Measurements from ENCODE around the gene TPM3. TPM values are rescaled to one million over a fixed set of nuclear protein-coding genes. Genes with fewer than 3 reads are reported as not detected.

The TPM3 gene
- total and polyA plus RNA-seq, 10 of the 15 experiments (the other 5 are each of a cell fraction or from before 2014, with no cell fraction given), result 270 to 759 (median 505) TPM

- CTCF ChIA-PET, result interaction anchor here (0.6 kb wide), 1 partner anchor 116 kb away, joined by 5 read pairs; no protein-coding TSS in a partner anchor
- no peaks in the 10 kb centered on the region; the same call in 1 of the 2 replicates for H3K4me1 ChIP-seq (ENCODE audit: control insufficient read depth, insufficient read depth, low read length)
- DNase-seq (ENCODE audit: low read depth, low spot score), result no peak
- no peak overlapping the region for H3K4me2 ChIP-seq (ENCODE audit: control insufficient read depth, insufficient read depth)
- no peak for ATAC-seq
- H3K36me3 ChIP-seq (ENCODE audit: control insufficient read depth in 2 of 2, insufficient read depth in 2 of 2, low read length in 1 of 2), result no peaks in the 10 kb centered on the region
- POLR2A ChIA-PET, result no interaction called here
- RAD21 ChIA-PET (ENCODE audit: unreplicated experiment), result no interaction called here
- SMC1A ChIA-PET (ENCODE audit: uncharacterized antibody, unreplicated experiment), result interaction anchor here (0.6 kb wide), 1 partner anchor 219 kb away, joined by 3 read pairs; no protein-coding TSS in a partner anchor
- 93% methylated on average over 2 of the region's 2 CpGs for WGBS (ENCODE audit: insufficient coverage, insufficient replicate concordance, low lambda C conversion rate, missing lambda C conversion rate)
- no peak for FAIRE-seq
- H3K27me3 ChIP-seq (replicated peaks in 1 of 2; ENCODE audit: control insufficient read depth in 2 of 2, insufficient read depth in 2 of 2, low read length in 1 of 2), result no peaks in the 10 kb centered on the region
- intact Hi-C loops (cut with micrococcal nuclease; ENCODE audit: unreplicated experiment) (no loop called here), in situ Hi-C loops (cut with MboI) (no loop called here)
- no peaks in the 10 kb centered on the region for H3K9me3 ChIP-seq (replicated peaks; ENCODE audit: control insufficient read depth, insufficient read depth, low read length)
- no peak overlapping the region for H3K4me3 ChIP-seq
- no peaks in the 10 kb centered on the region for H4K20me1 ChIP-seq (ENCODE audit: control insufficient read depth, insufficient read depth)
- H2AFZ ChIP-seq (ENCODE audit: control insufficient read depth, low read depth, low read length), result no peak overlapping the region
- TF ChIP-seq TARDBP (IDR thresholded peaks at IDR 0.05; ENCODE audit: borderline replicate concordance) (no peak), NFIC (IDR thresholded peaks at IDR 0.05; ENCODE audit: low read depth, low read length) (no peak), RELA (IDR thresholded peaks at IDR 0.05; ENCODE audit: borderline replicate concordance, partially characterized antibody) (no peak), IRF4 (IDR thresholded peaks at IDR 0.05; ENCODE audit: low read depth, low read length) (no peak), PKNOX1 (IDR thresholded peaks at IDR 0.05) (no peak), RFX5 (IDR thresholded peaks at IDR 0.05; ENCODE audit: low read depth, low read length) (no peak), ZNF207 (IDR thresholded peaks at IDR 0.05; ENCODE audit: borderline replicate concordance) (no peak), HDAC6 (IDR thresholded peaks at IDR 0.05; ENCODE audit: unreplicated experiment) (no peak), RBBP5 (conservative IDR thresholded peaks at IDR 0.05) (no peak)
- TF ChIP-seq, protein P1, sequence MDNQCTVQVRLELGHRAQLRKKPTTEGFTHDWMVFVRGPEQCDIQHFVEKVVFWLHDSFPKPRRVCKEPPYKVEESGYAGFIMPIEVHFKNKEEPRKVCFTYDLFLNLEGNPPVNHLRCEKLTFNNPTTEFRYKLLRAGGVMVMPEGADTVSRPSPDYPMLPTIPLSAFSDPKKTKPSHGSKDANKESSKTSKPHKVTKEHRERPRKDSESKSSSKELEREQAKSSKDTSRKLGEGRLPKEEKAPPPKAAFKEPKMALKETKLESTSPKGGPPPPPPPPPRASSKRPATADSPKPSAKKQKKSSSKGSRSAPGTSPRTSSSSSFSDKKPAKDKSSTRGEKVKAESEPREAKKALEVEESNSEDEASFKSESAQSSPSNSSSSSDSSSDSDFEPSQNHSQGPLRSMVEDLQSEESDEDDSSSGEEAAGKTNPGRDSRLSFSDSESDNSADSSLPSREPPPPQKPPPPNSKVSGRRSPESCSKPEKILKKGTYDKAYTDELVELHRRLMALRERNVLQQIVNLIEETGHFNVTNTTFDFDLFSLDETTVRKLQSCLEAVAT (IDR thresholded peaks at IDR 0.05), result no peak
- TF ChIP-seq, protein P2, sequence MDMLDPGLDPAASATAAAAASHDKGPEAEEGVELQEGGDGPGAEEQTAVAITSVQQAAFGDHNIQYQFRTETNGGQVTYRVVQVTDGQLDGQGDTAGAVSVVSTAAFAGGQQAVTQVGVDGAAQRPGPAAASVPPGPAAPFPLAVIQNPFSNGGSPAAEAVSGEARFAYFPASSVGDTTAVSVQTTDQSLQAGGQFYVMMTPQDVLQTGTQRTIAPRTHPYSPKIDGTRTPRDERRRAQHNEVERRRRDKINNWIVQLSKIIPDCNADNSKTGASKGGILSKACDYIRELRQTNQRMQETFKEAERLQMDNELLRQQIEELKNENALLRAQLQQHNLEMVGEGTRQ (IDR thresholded peaks at IDR 0.05; ENCODE audit: borderline replicate concordance, low read depth, low read length), result no peak
- H3K27ac ChIP-seq (ENCODE audit: control insufficient read depth, insufficient read depth), result no peak overlapping the region
- H3K79me2 ChIP-seq (ENCODE audit: control insufficient read depth, insufficient read depth, low read length), result no peaks in the 10 kb centered on the region
- no peak overlapping the region for H3K9ac ChIP-seq (ENCODE audit: control insufficient read depth, insufficient read depth, low read length)
- no TSS peak for BruUV-seq (replicated peaks)
Observed at GRCh38 chr1:154133256-154133655, 58.6 kb downstream of the TPM3 start.

Measured in GM12878 (cell line).